Measurements from ENCODE around the gene SUPT16H. TPM values are rescaled to one million over a fixed set of nuclear protein-coding genes. Genes with fewer than 3 reads are reported as not detected.

Gene SUPT16H
- 100 to 1,000 TPM; 119 to 121 TPM for total RNA-seq

DNA sequence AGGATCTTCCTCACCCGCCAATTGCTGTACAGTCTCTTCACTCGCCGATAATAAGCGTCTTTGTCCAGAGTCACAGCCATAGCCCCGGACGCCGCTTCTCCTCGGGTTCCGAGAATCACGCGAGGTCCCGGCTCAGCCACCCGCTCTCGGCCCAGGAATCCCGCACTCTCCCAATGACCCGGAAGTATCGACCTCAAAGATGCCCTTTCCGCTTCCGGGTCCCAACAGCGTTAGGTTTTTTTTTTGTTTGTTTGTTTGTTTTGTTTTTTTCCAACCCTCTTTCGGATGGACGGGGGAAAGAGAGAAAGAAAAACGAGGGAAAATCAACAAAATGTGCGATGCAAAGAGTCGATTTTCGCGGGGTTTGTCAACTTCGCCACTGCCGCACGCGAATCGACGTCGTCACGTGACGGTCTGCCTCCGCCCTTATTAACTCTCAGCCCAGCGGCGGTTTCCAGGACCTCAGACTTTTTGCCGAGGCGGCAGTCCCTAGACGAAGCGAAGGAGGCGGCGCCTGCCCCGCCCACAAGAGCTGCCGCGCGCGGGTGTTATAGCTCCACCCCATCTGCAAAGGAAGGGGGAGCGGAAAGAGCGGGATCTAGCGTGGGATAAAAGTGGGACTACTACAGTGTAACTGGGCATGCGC lies at the start of gene SUPT16H:
SUPT16H (minus strand) TSS at position 172 of the 646 bp plus-strand sequence; CDS start at position 80, 92 bp downstream.
- DNase-seq (peak; percentile 93), ATAC-seq (ENCODE audit: low read depth) (peak; percentile 94)
- Mint-ChIP-seq H3K4me1 (peaks cover 36% of the 10 kb centered on the region), H3K27ac (peak within 1 kb of the TSS; percentile 100), H3K9me3 (no peaks in the 10 kb centered on the region), H3K36me3 (peaks cover 30% of the 10 kb centered on the region), H3K27me3 (no peaks in the 10 kb centered on the region), H3K4me3 (peak within 1 kb of the TSS; percentile 100)
- POLR2A ChIA-PET = interaction anchor here (0.6 to 1.6 kb wide), 11 partner anchors 16 to 127 kb away, joined by 3 to 7 read pairs (median 3); partner anchors contain the start of gene METTL3

DNA sequence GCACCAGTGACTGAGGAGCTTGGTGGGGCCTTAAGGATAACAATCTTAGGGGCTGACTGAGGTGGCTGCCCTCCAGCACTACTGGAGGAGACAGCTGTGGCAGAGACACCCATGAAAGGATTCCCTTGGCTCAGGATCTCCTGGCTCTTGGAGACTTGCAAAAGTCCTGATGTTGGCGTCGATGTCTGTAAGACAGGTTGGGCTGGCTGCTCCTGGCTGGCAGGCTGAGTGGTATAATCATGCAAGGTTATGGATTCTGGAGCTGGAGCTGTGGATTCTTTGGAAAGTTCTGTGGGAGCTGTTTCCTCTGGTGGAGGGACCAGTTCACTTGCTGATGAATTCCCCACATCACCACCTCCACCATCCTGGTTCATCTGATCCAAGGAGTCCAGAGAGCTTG lies 47.3 kb upstream of the SUPT16H start:
- Mint-ChIP-seq H3K27me3 (no peaks in the 10 kb centered on the region), H3K9me3 (no peaks in the 10 kb centered on the region), H3K4me3 (no peak overlapping the region), H3K27ac (no peak overlapping the region), H3K36me3 (peaks cover 50% of the 10 kb centered on the region), H3K4me1 (peaks cover 27% of the 10 kb centered on the region)
- POLR2A ChIA-PET = no interaction called here
- no peak for ATAC-seq (ENCODE audit: low read depth)
- no peak for DNase-seq

DNA sequence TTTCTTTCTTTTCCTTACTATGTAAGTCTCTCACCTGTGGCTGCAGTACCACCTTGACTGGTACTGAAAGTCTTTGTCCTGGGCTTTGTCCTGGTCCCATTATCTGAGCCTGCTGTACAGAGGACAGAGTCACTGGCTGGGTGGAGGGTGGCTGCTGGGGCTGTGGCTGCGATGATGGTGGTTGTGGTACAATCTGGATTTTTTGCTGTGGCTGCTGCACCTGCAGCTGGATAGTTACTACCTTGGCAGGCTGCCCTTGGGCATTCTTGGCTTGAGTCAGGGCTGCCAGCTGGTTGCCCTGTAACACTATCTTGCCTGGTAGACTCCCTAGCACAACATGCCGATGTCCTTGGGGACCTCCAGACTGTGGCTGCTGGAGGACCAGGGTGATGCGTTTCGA lies 45.1 kb upstream of the SUPT16H start:
- no peak for ATAC-seq (ENCODE audit: low read depth)
- Mint-ChIP-seq H3K4me1 (peaks cover 10% of the 10 kb centered on the region), H3K9me3 (no peaks in the 10 kb centered on the region), H3K27me3 (no peaks in the 10 kb centered on the region), H3K4me3 (no peak overlapping the region), H3K27ac (no peak overlapping the region), H3K36me3 (peaks cover 54% of the 10 kb centered on the region)
- POLR2A ChIA-PET = no interaction called here
- no peak for DNase-seq

DNA sequence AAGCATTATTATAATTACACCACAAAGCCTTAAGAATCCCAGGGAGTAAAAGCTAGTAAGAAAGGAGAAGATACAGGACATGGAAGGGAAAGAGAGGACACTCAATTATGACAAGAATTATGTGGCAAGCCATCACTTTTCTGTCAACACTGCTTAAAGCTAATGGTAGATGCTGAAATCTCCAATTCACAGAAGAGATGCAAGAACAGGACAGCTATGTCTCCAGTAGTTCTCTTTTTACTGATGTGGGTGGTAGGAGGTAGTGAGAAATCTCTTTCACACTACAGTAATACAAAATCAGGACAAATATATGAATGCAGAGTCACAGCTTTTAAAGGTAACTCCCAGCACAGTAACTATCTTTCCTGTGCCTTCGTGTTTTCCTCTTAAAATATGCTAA lies 42.9 kb upstream of the SUPT16H start:
- ATAC-seq (ENCODE audit: low read depth) (no peak), DNase-seq (no peak)
- H3K9me3 Mint-ChIP-seq = no peaks in the 10 kb centered on the region
- H3K4me3 Mint-ChIP-seq = no peak overlapping the region
- peaks cover 3% of the 10 kb centered on the region for H3K4me1 Mint-ChIP-seq
- H3K27me3 Mint-ChIP-seq = no peaks in the 10 kb centered on the region
- POLR2A ChIA-PET = no interaction called here
- H3K27ac Mint-ChIP-seq = no peak overlapping the region
- peaks cover 55% of the 10 kb centered on the region for H3K36me3 Mint-ChIP-seq

DNA sequence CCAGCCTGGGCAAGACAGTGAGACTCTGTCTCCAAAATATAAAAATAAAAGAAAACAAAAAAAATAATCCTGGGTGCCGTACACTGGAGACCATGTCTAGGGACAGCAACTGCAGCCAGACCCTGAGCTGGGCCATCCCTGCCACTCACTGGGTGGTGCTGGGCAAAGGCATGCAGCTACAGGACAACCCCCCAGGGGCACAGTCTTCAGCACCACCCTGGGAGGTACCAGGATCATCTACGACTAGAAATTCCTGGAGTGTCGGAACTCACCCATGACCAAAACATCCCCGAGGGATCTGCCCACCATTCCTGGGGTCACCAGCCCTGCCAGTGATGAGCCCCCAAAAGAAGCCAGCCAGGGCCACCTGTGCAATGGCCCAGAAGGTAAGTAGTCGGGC lies 35.7 kb upstream of the SUPT16H start:
- DNase-seq (no peak), ATAC-seq (ENCODE audit: low read depth) (no peak)
- Mint-ChIP-seq H3K27ac (no peak overlapping the region), H3K27me3 (no peaks in the 10 kb centered on the region), H3K4me1 (peaks cover 11% of the 10 kb centered on the region), H3K36me3 (peaks cover 41% of the 10 kb centered on the region), H3K9me3 (no peaks in the 10 kb centered on the region), H3K4me3 (no peak overlapping the region)
- POLR2A ChIA-PET = interaction anchor here (0.6 to 0.9 kb wide), 2 partner anchors 35 to 57 kb away, joined by 3 read pairs; partner anchors contain the start of genes RAB2B and TOX4

DNA sequence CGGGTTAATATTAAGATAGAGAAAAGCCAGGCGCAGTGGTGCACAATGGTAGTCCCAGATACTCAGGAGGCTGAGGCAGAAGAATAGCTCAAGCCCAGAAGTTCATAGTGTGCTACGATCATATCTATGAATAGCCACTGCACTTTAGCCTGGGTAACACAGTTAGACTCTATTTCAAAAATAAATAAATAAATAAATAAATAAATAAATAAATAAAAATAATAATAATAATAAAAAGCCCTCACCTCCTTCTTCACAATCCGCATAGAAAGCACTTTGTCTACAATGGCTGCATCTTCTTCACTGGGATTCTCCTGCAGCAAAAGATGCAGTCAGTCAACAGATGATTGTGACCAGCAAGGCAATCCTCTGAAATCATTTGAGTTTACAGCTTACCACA lies 31.5 kb upstream of the SUPT16H start:
- ATAC-seq (ENCODE audit: low read depth) = no peak

DNA sequence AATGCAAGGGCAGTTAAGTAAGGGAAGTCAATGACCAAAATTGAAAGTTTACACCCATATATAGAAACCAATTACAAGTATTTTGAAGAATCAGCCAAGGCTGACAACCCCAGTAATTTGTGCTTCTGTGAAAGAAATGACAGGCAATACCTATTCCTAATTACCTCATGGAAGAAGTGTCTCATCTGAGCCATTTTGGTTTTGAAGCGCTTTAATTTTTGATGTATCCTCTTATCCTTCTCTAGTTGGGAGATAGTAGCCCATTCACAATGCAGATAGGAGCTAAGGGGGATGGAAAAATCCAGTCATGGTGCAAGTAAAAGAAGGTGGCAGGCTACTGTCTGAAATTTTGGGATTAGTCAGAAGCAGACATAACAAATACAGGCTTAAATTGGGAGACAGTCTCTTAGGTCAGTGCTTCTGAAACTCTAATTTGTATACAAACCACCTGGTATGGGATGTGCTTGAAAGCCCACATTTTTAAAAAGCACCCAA lies 30.4 kb upstream of the SUPT16H start:
- Mint-ChIP-seq H3K9me3 (no peaks in the 10 kb centered on the region), H3K36me3 (peaks cover 33% of the 10 kb centered on the region), H3K27ac (peak overlapping the region; percentile 33), H3K4me3 (no peak overlapping the region), H3K27me3 (no peaks in the 10 kb centered on the region), H3K4me1 (peaks cover 3% of the 10 kb centered on the region)
- DNase-seq (no peak), ATAC-seq (ENCODE audit: low read depth) (no peak)
- POLR2A ChIA-PET = interaction anchor here (0.6 kb wide), 1 partner anchor 1417 kb away, joined by 3 read pairs; no protein-coding TSS in a partner anchor

More for the DNA sequence above, 31.5 kb upstream of the SUPT16H start:
- DNase-seq = no peak
- H3K9me3 Mint-ChIP-seq = no peaks in the 10 kb centered on the region
- H3K4me1 Mint-ChIP-seq = peaks cover 7% of the 10 kb centered on the region
- no peak overlapping the region for H3K27ac Mint-ChIP-seq
- no peaks in the 10 kb centered on the region for H3K27me3 Mint-ChIP-seq
- H3K4me3 Mint-ChIP-seq = no peak overlapping the region
- peaks cover 37% of the 10 kb centered on the region for H3K36me3 Mint-ChIP-seq
- POLR2A ChIA-PET = no interaction called here

DNA sequence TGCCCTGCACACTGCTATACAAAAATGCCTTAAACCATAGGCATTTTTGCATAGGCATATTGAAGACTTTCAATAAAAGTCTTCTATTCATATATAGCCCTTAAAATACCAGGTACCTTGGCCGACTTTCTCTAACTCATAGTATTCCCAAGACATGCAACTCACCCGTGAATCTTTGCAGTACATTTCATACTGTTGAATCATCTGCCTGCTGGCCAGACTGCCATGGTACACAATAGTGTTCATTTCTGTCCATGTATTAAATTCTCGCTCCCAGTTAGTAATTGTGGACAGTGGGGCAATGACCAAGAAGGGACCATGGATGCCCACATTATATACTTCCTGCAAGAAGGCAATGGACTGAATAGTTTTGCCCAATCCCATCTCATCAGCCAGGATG lies 24.3 kb upstream of the SUPT16H start:
- no peaks in the 10 kb centered on the region for H3K27me3 Mint-ChIP-seq
- H3K9me3 Mint-ChIP-seq = no peaks in the 10 kb centered on the region
- no peak for ATAC-seq (ENCODE audit: low read depth)
- POLR2A ChIA-PET = interaction anchor here (2.3 kb wide), 1 partner anchor 24 kb away, joined by 7 read pairs; no protein-coding TSS in a partner anchor
- no peaks in the 10 kb centered on the region for H3K4me1 Mint-ChIP-seq
- no peak for DNase-seq
- H3K4me3 Mint-ChIP-seq = no peak overlapping the region
- peaks cover 32% of the 10 kb centered on the region for H3K36me3 Mint-ChIP-seq
- no peak overlapping the region for H3K27ac Mint-ChIP-seq

DNA sequence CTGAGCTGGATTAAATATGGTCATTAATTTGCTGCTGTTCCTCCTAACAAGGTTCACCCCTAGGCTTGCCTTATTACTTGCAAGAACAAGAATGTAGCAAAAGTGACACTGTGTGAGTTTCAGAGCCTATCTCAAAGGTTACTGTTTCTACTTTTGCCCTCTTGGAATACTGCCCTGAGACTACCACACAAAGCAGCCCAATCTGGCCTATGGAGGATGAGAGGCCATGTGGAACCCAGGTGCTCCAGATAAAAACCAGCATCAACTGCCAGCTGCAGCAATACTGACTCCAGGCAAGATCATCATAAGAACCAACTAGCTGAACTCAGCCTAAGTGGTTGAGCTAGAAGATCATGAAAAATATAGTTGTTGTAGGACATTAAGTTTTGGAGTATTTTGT lies 22.4 kb upstream of the SUPT16H start:
- no peak overlapping the region for H3K27ac Mint-ChIP-seq
- H3K4me1 Mint-ChIP-seq = no peaks in the 10 kb centered on the region
- no peaks in the 10 kb centered on the region for H3K9me3 Mint-ChIP-seq
- no peak overlapping the region for H3K4me3 Mint-ChIP-seq
- ATAC-seq (ENCODE audit: low read depth) = no peak
- H3K27me3 Mint-ChIP-seq = no peaks in the 10 kb centered on the region
- no peak for DNase-seq
- POLR2A ChIA-PET = interaction anchor here (2.3 kb wide), 1 partner anchor 22 kb away, joined by 7 read pairs; no protein-coding TSS in a partner anchor
- peaks cover 27% of the 10 kb centered on the region for H3K36me3 Mint-ChIP-seq

DNA sequence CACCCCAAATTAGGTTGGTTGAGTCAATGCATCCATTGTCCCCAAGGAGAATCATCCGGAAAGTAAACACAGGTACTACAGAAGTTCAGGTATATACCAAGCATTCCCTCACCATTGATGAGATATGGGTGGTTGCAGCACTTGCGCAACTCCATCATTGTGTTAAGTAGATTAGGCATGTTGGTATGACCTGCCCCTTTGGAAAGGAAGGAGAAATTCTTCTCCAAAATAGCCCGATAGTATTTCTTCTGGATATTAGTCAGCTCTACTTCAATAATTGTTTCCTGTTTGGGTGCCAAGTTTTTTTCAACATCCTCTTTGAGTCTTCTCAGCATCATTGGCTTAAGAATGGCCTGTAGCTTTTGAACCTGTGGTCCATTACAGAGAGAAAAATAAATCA lies 21.3 kb upstream of the SUPT16H start:
- Mint-ChIP-seq H3K9me3 (no peaks in the 10 kb centered on the region), H3K27me3 (no peaks in the 10 kb centered on the region), H3K4me3 (no peak overlapping the region), H3K36me3 (peaks cover 34% of the 10 kb centered on the region), H3K4me1 (no peaks in the 10 kb centered on the region), H3K27ac (no peak overlapping the region)
- ATAC-seq (ENCODE audit: low read depth) (no peak), DNase-seq (no peak)
- POLR2A ChIA-PET = interaction anchor here (0.6 kb wide), 1 partner anchor 13 kb away, joined by 3 read pairs; no protein-coding TSS in a partner anchor

DNA sequence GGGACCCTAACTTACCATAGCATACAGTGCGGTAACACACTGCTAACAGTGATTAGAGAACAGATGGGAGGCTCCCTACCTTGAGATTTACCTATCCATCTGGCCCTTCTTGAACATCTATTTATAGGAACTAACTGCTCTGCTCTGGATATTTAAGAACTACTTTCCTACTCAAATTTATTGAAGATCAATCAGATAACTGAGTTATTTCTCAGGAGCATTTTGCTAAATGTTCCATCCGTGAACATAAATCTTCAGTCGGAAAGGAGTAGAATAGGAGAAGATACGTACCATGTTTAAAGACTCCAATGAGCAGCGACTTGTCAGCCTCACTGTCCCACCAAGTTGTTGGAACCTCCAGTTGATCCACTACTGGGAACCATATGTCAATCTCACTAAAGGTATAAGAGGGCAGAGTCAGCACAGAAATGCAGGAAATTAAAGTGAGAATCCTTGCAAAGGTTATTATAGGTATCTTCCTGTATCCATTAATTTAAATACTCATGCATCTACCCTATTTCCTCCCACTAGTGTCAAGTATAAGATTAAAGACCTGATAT lies 15.6 kb upstream of the SUPT16H start:
- H3K9me3 Mint-ChIP-seq = no peaks in the 10 kb centered on the region
- POLR2A ChIA-PET = no interaction called here
- ATAC-seq (ENCODE audit: low read depth) (no peak), DNase-seq (no peak)
- no peaks in the 10 kb centered on the region for H3K4me1 Mint-ChIP-seq
- H3K27ac Mint-ChIP-seq = no peak overlapping the region
- H3K4me3 Mint-ChIP-seq = no peak overlapping the region
- peaks cover 38% of the 10 kb centered on the region for H3K36me3 Mint-ChIP-seq
- no peaks in the 10 kb centered on the region for H3K27me3 Mint-ChIP-seq

DNA sequence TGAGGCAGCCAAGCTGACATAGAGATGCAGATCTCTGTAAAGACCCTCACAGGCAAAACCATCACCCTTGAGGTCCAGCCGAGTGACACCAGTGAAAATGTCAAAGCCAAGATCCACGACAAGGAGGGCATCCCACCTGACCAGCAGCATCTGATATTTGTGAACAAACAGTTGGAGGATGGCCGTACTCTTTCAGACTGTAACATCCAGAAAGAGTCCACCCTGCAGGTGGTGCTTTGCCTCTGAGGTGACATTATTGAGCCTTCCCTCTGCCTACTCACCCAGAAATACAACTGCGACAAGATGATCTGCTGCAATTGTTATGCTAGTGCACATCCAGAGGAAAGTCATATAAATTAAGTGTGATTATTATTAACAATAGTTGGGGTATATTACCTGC lies 15.1 kb upstream of the SUPT16H start:
- POLR2A ChIA-PET = no interaction called here
- Mint-ChIP-seq H3K4me3 (no peak overlapping the region), H3K27me3 (no peaks in the 10 kb centered on the region), H3K9me3 (no peaks in the 10 kb centered on the region), H3K27ac (no peak overlapping the region), H3K36me3 (peaks cover 41% of the 10 kb centered on the region), H3K4me1 (no peaks in the 10 kb centered on the region)
- ATAC-seq (ENCODE audit: low read depth) = no peak
- no peak for DNase-seq

DNA sequence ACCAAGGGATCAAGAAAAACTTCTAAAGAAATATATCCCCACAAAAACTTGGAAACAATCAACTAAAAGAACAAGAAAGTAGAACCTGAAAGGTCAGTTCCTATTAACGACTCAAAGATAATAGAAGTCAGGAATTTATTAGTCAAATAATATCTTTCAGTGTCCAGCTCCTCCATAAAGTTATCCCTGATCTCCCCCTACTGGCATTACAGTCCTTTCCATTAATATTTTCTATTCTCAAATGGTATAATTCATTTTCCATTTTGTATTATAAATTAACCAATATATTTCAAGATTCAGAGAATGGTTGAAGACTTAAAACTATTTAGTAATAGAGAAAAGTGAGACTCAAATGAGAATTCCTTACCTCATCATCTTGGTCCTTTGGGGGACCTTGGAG lies 11.6 kb upstream of the SUPT16H start:
- no peaks in the 10 kb centered on the region for H3K9me3 Mint-ChIP-seq
- DNase-seq (no peak), ATAC-seq (ENCODE audit: low read depth) (no peak)
- H3K4me3 Mint-ChIP-seq = no peak overlapping the region
- no peaks in the 10 kb centered on the region for H3K4me1 Mint-ChIP-seq
- peaks cover 42% of the 10 kb centered on the region for H3K36me3 Mint-ChIP-seq
- POLR2A ChIA-PET = no interaction called here
- H3K27ac Mint-ChIP-seq = no peak overlapping the region
- H3K27me3 Mint-ChIP-seq = no peaks in the 10 kb centered on the region

Measured in activated naive CD8-positive, alpha-beta T cell treated with anti-CD3 and anti-CD28 coated beads, Interleukin-2, amount 10 ng/mL, durations not matched to agents 7 days and 5 days (primary cell).